ENCODE results near the gene OR2V2. TPM values are rescaled to one million over a fixed set of nuclear protein-coding genes. Genes with fewer than 3 reads are reported as not detected.
A peak's percentile ranks its signal among the peaks of the same experiment; 100 is the strongest.

The OR2V2 gene
- total RNA-seq, 1 donor from 2014 or later = not detected

GRCh38 chr5:181119105-181119504, 28.3 kb upstream of the OR2V2 start:
- no peak for DNase-seq
- no peak for TF ChIP-seq CTCF (IDR thresholded peaks at IDR 0.05; ENCODE audit: borderline replicate concordance)
- no peaks in the 10 kb centered on the region for H3K36me3 ChIP-seq
- H3K4me1 ChIP-seq = peaks cover 13% of the 10 kb centered on the region
- H3K4me3 ChIP-seq = no peak overlapping the region
- H3K27ac ChIP-seq (replicated peaks) = no peak overlapping the region
- intact Hi-C loops (cut with micrococcal nuclease) = no loop called here
- H3K27me3 ChIP-seq (ENCODE audit: low read depth) = peaks cover 99% of the 10 kb centered on the region
- H3K9me3 ChIP-seq (replicated peaks) = no peaks in the 10 kb centered on the region

- intact Hi-C loops (cut with micrococcal nuclease) = no loop called here
- no peak overlapping the region for H3K4me3 ChIP-seq
Measured at GRCh38 chr5:181120306-181120705, 27.1 kb upstream of the OR2V2 start.

GRCh38 chr5:181120761-181121160, 26.6 kb upstream of the OR2V2 start:
- Histone ChIP-seq H3K9me3 (replicated peaks) (no peaks in the 10 kb centered on the region), H3K27ac (replicated peaks) (no peak overlapping the region), H3K27me3 (ENCODE audit: low read depth) (peaks cover 99% of the 10 kb centered on the region), H3K4me1 (peaks cover 7% of the 10 kb centered on the region), H3K4me3 (no peak overlapping the region), H3K36me3 (no peaks in the 10 kb centered on the region)
- intact Hi-C loops (cut with micrococcal nuclease) = no loop called here
- no peak for TF ChIP-seq CTCF (IDR thresholded peaks at IDR 0.05; ENCODE audit: borderline replicate concordance)
- DNase-seq = no peak

More at GRCh38 chr5:181120306-181120705, 27.1 kb upstream of the OR2V2 start:
- no peak for DNase-seq
- Histone ChIP-seq H3K36me3 (no peaks in the 10 kb centered on the region), H3K27me3 (ENCODE audit: low read depth) (peaks cover 99% of the 10 kb centered on the region), H3K4me1 (peaks cover 9% of the 10 kb centered on the region), H3K27ac (replicated peaks) (no peak overlapping the region), H3K9me3 (replicated peaks) (no peaks in the 10 kb centered on the region)
- TF ChIP-seq CTCF (IDR thresholded peaks at IDR 0.05; ENCODE audit: borderline replicate concordance) = no peak

- Histone ChIP-seq H3K27me3 (ENCODE audit: low read depth) (peaks cover 96% of the 10 kb centered on the region), H3K36me3 (no peaks in the 10 kb centered on the region), H3K9me3 (replicated peaks) (no peaks in the 10 kb centered on the region), H3K4me3 (peak overlapping the region; percentile 20), H3K4me1 (peaks cover 7% of the 10 kb centered on the region), H3K27ac (replicated peaks) (no peak overlapping the region)
- TF ChIP-seq CTCF (IDR thresholded peaks at IDR 0.05; ENCODE audit: borderline replicate concordance) = peak; percentile 39
- intact Hi-C loops (cut with micrococcal nuclease) = no loop called here
- DNase-seq = no peak
Measured at GRCh38 chr5:181121675-181122561, 25.5 kb upstream of the OR2V2 start.

GRCh38 chr5:181124526-181124925, 22.9 kb upstream of the OR2V2 start:
- Histone ChIP-seq H3K9me3 (replicated peaks) (no peaks in the 10 kb centered on the region), H3K27ac (replicated peaks) (no peak overlapping the region), H3K4me1 (peaks cover 7% of the 10 kb centered on the region), H3K27me3 (ENCODE audit: low read depth) (peaks cover 96% of the 10 kb centered on the region), H3K36me3 (no peaks in the 10 kb centered on the region), H3K4me3 (no peak overlapping the region)
- TF ChIP-seq CTCF (IDR thresholded peaks at IDR 0.05; ENCODE audit: borderline replicate concordance) = no peak
- DNase-seq = no peak
- intact Hi-C loops (cut with micrococcal nuclease) = no loop called here
